ENCODE measurements around the gene AKAP8L.

- TF ChIP-seq CTCF (IDR thresholded peaks at IDR 0.05) (no peak), EP300 (IDR thresholded peaks at IDR 0.05; ENCODE audit: low read depth) (no peak)
Measured at GRCh38 chr19:15374796-15375440, 43.9 kb downstream of the AKAP8L start.

Measured in transverse colon (tissue), 3 donors.